HG03342 (cell line): ENCODE results near the gene NKAIN2.

Experiments
- ATAC-seq: cut with Tn5 transposase; IDR thresholded peaks from one replicate; pipeline ENCODE4 v1.9.1; 2021; ENCODE audit warnings: mild to moderate bottlenecking, moderate library complexity; ENCODE audit not compliant: unreplicated experiment

Gene NKAIN2

DNA sequence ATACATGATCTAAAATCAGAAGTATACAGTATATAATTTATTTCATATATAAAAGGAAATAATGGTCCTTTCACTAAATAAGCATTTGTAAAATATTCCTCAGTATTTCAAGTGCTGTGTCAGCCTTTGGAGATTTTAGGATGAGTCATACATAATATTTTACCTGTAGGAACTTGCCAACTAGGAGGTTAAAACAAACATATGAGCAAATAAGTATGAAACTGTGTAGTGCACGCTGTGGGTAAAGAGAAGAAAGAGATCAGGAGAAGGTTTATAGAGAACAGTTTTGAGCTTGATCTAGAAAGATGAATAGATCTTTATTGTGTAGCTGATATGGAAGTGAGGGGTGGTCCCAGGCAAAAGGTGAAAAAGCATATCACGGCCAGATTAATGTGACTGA is 988.7 kb downstream of the NKAIN2 start:
- no peak for ATAC-seq

DNA sequence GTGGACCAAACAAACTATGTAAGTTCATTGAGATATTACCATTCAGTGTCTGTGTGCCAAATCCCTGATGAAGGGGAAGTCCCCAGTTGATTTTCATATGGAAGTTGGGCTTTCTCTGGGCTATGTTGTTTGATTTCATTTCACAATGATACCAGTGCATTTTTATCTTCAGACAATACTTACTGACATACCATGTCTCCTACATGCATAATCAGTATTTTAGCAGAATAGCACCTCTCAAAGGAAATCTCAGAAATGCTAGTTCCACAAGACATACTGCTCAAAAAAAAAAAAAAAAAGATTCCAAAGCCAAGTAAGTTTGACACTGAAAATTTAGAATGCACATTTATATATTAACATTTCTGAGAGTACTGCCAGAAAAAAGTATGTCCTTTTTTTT is 989.7 kb downstream of the NKAIN2 start:
- no peak for ATAC-seq

GRCh38 chr6:124795643-124796463 is 992.2 kb downstream of the NKAIN2 start:
- no peak for ATAC-seq

GRCh38 chr6:124796464-124796970 is 992.9 kb downstream of the NKAIN2 start:
- ATAC-seq: no peak

DNA sequence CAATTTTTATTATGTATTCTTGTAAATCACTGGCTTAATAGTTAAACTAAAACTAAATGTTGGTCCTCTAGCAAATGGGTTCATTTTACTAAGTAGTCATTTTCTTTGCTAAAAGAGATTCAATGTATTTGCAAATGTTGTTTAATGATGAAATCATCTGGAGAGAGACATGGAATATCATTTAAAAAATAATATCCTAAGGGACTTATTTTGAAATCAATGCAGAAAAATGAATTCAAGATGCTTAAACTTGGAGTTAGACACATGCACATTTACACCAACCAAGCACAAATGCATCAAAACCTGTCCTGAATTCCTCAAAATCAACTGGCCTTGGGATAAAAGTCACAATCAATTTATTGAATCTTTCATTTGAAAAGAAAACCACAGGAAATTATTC is 993.6 kb downstream of the NKAIN2 start:
- no peak for ATAC-seq

- ATAC-seq: no peak
Measured at GRCh38 chr6:124798942-124799496, 995.4 kb downstream of the NKAIN2 start.

GRCh38 chr6:124799638-124800037 is 996.0 kb downstream of the NKAIN2 start:
- ATAC-seq: no peak

- no peak for ATAC-seq
Measured at GRCh38 chr6:124800222-124800621, 996.6 kb downstream of the NKAIN2 start.

DNA sequence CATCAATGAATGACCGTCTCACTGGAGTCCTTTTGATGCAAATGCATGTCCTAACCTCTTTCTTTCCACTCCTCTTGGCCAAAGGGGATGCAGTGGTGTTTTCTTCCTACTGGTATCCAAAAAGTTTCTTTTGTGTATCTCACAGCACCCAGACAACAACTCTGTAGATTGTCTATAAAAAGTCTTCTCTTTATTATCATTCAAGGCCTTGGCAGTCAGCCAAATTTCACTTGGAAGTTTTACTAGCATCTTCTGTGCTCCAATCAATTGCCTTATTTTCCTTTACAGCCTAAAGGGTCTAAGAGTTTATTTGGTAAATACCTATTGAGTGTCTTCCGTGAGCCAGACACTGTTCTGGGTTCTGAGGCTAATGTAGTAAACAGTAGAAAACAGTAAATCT is 1008.4 kb downstream of the NKAIN2 start:
- ATAC-seq: no peak

DNA sequence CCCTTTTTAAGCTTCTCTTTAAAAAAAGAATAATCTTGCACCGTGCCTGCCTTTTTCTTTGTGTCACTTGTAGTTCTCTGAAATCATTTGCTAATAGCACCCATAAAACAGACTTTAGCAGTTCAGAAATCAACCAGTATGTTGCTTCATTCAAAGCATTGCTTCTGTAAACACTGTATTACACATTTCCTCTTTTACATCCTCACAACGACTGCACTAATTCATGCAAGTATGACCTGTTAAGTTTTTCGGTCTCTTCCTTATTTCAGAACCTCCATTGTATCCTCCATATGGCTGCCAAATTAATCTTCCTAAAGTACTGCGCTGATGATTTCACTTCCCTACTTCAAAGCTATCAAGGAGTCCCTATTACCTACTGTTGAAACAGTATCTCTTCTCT is 1015.7 kb downstream of the NKAIN2 start:
- ATAC-seq: no peak

GRCh38 chr6:124822204-124822613 is 1018.5 kb downstream of the NKAIN2 start:
- no peak for ATAC-seq

DNA sequence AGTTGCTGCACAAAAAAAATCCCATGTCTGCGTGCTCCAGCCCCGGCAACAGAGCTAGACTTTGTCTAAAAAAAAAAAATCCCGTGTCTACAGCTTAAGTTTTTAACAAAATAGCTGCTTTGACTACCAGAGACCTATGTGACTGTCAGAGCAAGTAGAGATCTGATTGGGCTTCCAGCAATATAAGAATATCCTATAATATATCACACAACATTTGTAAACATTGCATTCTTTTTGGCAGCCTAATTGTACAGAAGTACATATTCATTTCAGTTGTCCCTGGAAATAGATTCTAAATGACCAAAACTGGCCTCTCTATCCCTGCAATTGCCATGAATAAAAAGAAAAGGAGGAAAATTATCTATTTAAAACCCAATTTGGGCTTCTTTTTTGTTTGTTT is 1019.1 kb downstream of the NKAIN2 start:
- ATAC-seq: no peak

GRCh38 chr6:124823240-124824111 is 1019.8 kb downstream of the NKAIN2 start:
- no peak for ATAC-seq

GRCh38 chr6:124825564-124825963 is 1021.9 kb downstream of the NKAIN2 start:
- no peak for ATAC-seq

DNA sequence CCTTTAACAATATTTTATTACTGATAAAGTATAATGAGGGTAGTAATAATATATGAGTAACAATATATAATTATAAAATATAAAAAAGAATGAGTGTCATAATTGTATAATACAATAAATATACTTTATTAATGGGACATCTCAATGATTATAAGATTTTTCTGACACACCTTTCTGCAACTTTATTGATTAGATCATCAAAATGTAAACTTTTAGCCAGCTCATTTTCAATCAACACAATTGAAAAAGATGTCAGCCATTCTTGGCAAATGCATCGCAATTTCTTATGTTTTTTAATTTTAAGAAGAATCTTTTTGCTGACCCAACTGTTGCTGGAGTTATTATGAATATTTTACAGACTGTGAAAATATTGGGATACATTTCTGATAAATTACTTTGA is 1026.2 kb downstream of the NKAIN2 start:
- ATAC-seq: no peak

GRCh38 chr6:124830506-124830905 is 1026.8 kb downstream of the NKAIN2 start:
- ATAC-seq: no peak

GRCh38 chr6:124854338-124854922 is 1050.8 kb downstream of the NKAIN2 start:
- no peak for ATAC-seq

DNA sequence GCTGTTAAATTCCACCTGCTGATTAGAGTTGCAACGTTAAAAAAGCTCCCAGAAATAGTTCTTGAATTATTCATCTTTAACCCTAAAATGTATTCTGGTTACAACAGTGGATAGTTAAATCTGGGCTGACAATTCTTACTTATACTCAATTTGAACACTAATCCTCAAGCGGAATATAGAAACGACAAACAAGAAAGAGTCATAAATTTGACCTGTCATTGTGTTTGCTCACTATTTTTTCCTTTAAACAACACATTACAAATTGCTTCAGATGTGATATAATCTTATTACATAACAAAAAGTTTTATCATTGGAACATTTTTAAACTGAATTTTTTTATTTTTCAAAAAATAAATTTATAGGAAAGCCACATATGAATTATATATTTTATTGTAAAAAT is 1054.1 kb downstream of the NKAIN2 start:
- no peak for ATAC-seq

DNA sequence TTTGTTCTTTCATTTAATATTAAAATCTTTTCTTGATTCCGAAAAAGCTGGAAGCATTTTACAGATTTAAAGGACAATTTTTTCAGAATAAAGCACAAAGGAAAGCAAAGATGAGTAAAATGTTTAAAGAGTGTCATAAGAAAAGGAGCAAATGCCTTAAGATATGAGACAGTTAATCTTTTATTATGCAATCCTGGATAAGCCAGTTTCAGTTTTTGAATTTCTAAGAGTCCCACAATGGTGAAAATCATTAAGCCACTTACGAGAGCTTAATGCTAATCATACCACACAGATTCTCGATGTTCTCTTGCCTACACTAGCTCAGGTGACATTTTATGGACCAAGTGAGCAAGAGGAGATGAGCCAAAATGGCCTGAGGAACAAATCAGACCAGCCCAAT is 1054.9 kb downstream of the NKAIN2 start:
- no peak for ATAC-seq

- ATAC-seq: no peak
Measured at GRCh38 chr6:124859366-124859765, 1055.7 kb downstream of the NKAIN2 start.

- ATAC-seq: no peak
Measured at GRCh38 chr6:124866040-124866439, 1062.4 kb downstream of the NKAIN2 start.
